Adrenal gland (tissue), 12 donors: ENCODE data around the gene VARS1. TPM values are rescaled to one million over a fixed set of nuclear protein-coding genes. Genes with fewer than 3 reads are reported as not detected.

Experiments
- DNase-seq, 7 donors: peaks; one replicate each; pipeline ENCODE4 v3.0.0-alpha.2; 2019 to 2020
- H3K27ac ChIP-seq, 5 donors: fragments of 200-600 bp; sonication (generic) in 4 of 5; 1 replicate in 3 of 5; 2 replicates in 2 of 5; pipeline versions ENCODE4 v1.5.1 to v1.8.0; 2016 to 2020; ENCODE audit warnings: mild to moderate bottlenecking in 1 of 5
- H3K27me3 ChIP-seq: fragments of 200-600 bp; 2 replicates; pipeline ENCODE4 v1.8.0; 2021
- H3K36me3 ChIP-seq, 2 donors: fragments of 200-600 bp; replicated peaks in 1 of 2; 1 replicate in 1 of 2; 2 replicates in 1 of 2; pipeline versions ENCODE4 v1.5.1 to v1.8.0; 2018 to 2022
- H3K4me1 ChIP-seq, 2 donors: fragments of 200-600 bp; replicated peaks in 1 of 2; 1 replicate in 1 of 2; 2 replicates in 1 of 2; pipeline versions ENCODE4 v1.5.1 to v1.8.0; 2018 to 2021
- H3K4me3 ChIP-seq, 4 donors: fragments of 200-600 bp; sonication (generic) in 3 of 4; one replicate each; pipeline ENCODE4 v1.5.1; 2016 to 2018
- H3K9me3 ChIP-seq, 3 donors: fragments of 200-600 bp; sonication (generic) in 1 of 3; replicated peaks in 1 of 3; 1 replicate in 2 of 3; 2 replicates in 1 of 3; pipeline versions ENCODE4 v1.5.1 to v1.8.0; 2016 to 2021
- POLR2A ChIP-seq, 2 donors: fragments of 450-650 bp; IDR thresholded peaks; one replicate each; pipeline ENCODE4 v1.6.1; 2017; ENCODE audit warnings: antibody characterized with exemption in 2 of 2, mild to moderate bottlenecking in 2 of 2, moderate library complexity in 1 of 2
- WGBS, 4 donors: extraction: QIAGEN DNeasy Blood & Tissue Kit in 2 of 4; methylation state at CpG; one replicate each; pipeline versions ENCODE4 v1.1.5 to v1.1.7; 2013 to 2017; 5-methylcytosine and 5-hydroxymethylcytosine counted together
- intact Hi-C, 2 donors: fragments of 100-400 bp; cut with DNase I; formaldehyde crosslinking; loops; one replicate each; pipeline versions ENCODE4 v1.14.1 to v1.15.0; 2022 to 2023
- polyA plus RNA-seq, 3 donors: library from polyadenylated mRNA; stranded (reverse); fragments of 200-250 nt in 2 of 3; fragments of 350-450 nt in 1 of 3; fragmentation: Illumina TruSeq in 1 of 3; extraction: RNeasy Lipid Tissue Mini Kit (QIAGEN cat#74804) in 1 of 3; gene quantifications; one replicate each; pipeline ENCODE4 v1.2.3, GENCODE V29; 2013 to 2014
- total RNA-seq, 9 donors: library from RNA; depleted of rRNA in 4 of 9; stranded (reverse); fragments of >200 nt in 4 of 9; fragments of 120-200 nt in 1 of 9; fragmentation: NEBNext Ultra II Directional in 1 of 9; extraction: Animal tissue kit (Norgen Biotek cat#: 25700) in 1 of 9; gene quantifications; one replicate each; pipeline versions ENCODE4 v1.1.0 to v1.2.4, GENCODE V29; 2013 to 2023
- TF ChIP-seq, protein P1 (sequence below), 6 experiments: fragments of 450-650 bp in 4 of 6; fragments of 200-600 bp in 2 of 6; sonication (generic) in 1 of 6; IDR thresholded peaks; 1 replicate in 5 of 6; 2 replicates in 1 of 6; pipeline versions ENCODE4 v1.5.1 to v1.8.0; 2016 to 2021; ENCODE audit warnings: antibody characterized with exemption in 6 of 6, mild to moderate bottlenecking in 2 of 6, moderate library complexity in 1 of 6
- donor health status: healthy with polysubstance abuse.
- donor health status: Bipolar disorder and iron deficiency.
- donor health status: DM: yes; HTN: yes; CAD: no.
- donor health status: DM: no; HTN: no; CAD: no.
- donor health status: DM: no; HTN: no; CAD: no.
- donor health status: DM: yes; HTN: yes; CAD: no.

The VARS1 gene
- total and polyA plus RNA-seq, 12 donors = 15.0 to 90.8 (median 57.8) TPM

DNA sequence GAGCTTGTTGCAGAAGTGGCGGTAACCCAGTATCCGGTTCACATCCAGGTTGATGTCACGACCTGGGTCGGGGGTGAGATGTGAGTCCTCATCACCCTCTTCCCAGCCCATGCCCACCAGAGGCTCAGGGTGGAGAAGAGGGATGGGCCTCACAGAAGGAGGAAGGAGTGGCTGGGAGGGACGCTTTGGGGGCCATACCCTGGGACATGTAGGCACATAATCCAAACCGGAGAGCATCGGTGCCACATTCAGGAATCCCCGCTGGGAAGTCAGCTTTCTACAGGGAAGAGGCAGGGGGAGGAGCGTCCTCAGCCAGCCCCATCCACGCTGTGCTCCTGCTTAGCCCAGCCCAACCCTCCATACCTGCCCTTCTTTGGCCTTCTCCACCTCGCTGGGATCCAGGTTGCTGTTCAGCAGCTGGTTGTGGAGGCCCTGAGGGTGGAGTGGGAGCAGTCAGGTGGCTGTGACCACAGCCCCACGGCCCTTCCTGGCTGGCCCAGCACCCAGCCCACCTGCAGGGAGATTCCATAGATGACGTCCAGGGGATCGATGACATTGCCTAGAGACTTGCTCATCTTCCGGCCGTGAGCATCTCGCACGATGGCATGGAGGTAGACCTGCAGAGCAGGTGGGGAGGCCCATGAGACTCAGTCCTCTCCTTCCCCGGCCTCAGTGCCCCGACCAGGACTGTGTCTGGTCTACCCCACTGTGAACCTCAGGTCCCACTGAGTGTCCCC lies 14.9 kb downstream of the VARS1 start:
- WGBS, 4 donors = 89 to 95% (median 93%) methylated on average over 4 to 20 of the region's 20 CpGs
- intact Hi-C loops = no loop called here
- Histone ChIP-seq H3K27ac (no peak overlapping the region), H3K36me3 (peaks cover 0 to 74% of the 10 kb centered on the region in 2 donors), H3K27me3 (no peaks in the 10 kb centered on the region), H3K9me3 (no peaks in the 10 kb centered on the region), H3K4me3 (no peak overlapping the region), H3K4me1 (peaks cover 6 to 8% of the 10 kb centered on the region in 2 donors)
- no peak for DNase-seq
- TF ChIP-seq, protein P1, sequence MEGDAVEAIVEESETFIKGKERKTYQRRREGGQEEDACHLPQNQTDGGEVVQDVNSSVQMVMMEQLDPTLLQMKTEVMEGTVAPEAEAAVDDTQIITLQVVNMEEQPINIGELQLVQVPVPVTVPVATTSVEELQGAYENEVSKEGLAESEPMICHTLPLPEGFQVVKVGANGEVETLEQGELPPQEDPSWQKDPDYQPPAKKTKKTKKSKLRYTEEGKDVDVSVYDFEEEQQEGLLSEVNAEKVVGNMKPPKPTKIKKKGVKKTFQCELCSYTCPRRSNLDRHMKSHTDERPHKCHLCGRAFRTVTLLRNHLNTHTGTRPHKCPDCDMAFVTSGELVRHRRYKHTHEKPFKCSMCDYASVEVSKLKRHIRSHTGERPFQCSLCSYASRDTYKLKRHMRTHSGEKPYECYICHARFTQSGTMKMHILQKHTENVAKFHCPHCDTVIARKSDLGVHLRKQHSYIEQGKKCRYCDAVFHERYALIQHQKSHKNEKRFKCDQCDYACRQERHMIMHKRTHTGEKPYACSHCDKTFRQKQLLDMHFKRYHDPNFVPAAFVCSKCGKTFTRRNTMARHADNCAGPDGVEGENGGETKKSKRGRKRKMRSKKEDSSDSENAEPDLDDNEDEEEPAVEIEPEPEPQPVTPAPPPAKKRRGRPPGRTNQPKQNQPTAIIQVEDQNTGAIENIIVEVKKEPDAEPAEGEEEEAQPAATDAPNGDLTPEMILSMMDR (IDR thresholded peaks at IDR 0.05) = no peak
- TF ChIP-seq POLR2A (IDR thresholded peaks at IDR 0.05) = no peak

DNA sequence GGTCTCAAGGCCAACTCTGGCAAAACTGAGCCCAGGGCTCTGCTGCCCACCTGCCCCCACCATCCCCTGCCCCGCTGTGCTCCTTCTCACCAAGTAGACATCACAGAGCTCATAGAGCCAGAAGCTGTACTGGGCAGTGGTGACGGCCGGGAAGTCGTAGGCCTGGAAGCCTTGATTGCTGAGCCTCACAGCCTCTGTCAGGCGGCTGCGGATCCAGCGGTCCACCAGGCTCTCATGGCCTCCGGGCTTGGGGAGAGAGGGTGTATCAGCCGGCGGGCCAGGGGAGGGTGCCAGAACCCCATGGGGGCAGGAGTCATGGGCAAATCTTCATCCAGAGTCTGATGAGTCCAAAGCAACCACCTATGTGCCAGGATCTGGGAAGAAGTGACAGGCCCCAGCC lies 15.6 kb downstream of the VARS1 start:
- no peak overlapping the region for H3K4me3 ChIP-seq
- H3K36me3 ChIP-seq = peaks cover 0 to 66% of the 10 kb centered on the region in 2 donors
- no peak for DNase-seq
- 91 to 95% (median 94%) methylated on average over 3 to 10 of the region's 10 CpGs; no CpG with 5 or more reads in 1 of the 4 donors for WGBS, 4 donors
- intact Hi-C loops = no loop called here
- H3K27ac ChIP-seq = no peak overlapping the region
- H3K9me3 ChIP-seq = no peaks in the 10 kb centered on the region
- H3K27me3 ChIP-seq = no peaks in the 10 kb centered on the region
- H3K4me1 ChIP-seq = peaks cover 6 to 8% of the 10 kb centered on the region in 2 donors
- TF ChIP-seq POLR2A (IDR thresholded peaks at IDR 0.05) = no peak
- TF ChIP-seq, protein P1 (IDR thresholded peaks at IDR 0.05) = no peak

DNA sequence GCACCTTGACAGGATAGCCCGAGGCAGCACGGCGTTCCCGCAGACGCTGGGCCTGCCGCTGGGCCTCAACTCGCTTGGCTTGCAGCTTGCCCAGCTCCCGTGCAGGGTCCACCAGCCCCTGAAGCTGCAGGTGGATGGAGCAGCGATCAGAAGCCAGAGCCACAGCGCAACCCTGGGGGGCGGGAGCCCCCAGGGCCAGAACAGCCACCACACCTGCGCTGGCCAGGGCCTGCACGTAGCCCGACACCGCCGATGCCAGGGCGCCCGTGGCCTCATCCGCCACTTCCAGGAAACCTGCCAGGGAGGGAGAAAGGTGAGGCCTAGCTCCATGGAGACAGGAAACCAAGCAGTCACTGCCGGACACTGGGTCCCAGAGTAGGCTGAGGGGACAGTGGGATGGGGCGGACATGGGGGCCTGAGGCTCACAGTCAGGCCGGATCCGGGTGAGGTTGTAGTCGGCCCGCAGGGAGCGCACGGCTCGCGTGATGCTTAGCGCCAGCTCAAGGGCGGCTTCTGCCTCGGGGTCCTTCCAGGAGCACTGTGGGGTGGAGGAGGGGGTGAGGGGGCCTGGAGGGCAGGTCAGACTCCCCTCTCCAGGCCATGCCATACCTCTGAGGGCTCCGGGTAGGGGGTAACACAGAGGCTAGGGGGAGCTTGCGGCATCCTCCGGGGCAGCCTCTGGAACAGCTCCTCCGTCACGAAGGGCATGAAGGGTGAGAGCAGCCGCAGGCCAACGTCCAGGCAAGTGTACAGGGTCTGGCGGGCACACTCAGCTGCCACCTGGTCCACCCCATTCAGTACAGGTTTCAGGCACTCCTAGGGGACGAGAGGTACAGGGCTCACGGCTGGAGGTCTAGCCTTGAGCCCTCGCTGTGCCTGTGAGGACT lies 16.3 kb downstream of the VARS1 start:
- DNase-seq = no peak
- Histone ChIP-seq H3K27me3 (no peaks in the 10 kb centered on the region), H3K36me3 (peaks cover 0 to 60% of the 10 kb centered on the region in 2 donors), H3K27ac (no peak overlapping the region), H3K9me3 (no peaks in the 10 kb centered on the region), H3K4me3 (no peak overlapping the region), H3K4me1 (peaks cover 6 to 8% of the 10 kb centered on the region in 2 donors)
- intact Hi-C loops = no loop called here
- WGBS, 4 donors = 83 to 94% (median 93%) methylated on average over 3 to 43 of the region's 43 CpGs
- TF ChIP-seq, protein P1 (IDR thresholded peaks at IDR 0.05) = no peak
- no peak for TF ChIP-seq POLR2A (IDR thresholded peaks at IDR 0.05)

DNA sequence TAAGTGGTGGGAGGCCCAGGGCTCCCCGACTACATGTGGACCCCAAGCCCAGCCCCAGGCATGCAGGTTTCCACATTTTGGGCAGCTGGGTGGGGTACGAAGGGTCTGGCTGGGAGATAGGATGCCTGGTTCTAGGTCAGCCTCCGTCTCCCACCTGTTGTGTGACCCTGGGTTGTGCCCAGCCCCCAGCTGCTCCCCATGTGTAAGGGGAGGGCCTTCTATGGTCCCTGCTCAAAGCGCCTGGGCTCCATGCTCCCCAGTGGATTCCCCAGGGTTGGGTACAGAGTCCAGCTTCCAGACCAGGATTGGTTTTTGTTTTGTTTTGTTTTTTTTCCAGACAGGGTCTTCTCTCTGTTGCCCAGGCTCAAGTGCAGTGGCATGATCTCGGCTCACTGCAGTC lies 17.4 kb downstream of the VARS1 start:
- Histone ChIP-seq H3K4me1 (peaks cover 6 to 8% of the 10 kb centered on the region in 2 donors), H3K36me3 (peaks cover 0 to 49% of the 10 kb centered on the region in 2 donors), H3K27me3 (no peaks in the 10 kb centered on the region), H3K27ac (no peak overlapping the region), H3K9me3 (no peaks in the 10 kb centered on the region), H3K4me3 (no peak overlapping the region)
- intact Hi-C loops = no loop called here
- 91 to 100% (median 96%) methylated on average over 5 of the region's 5 CpGs for WGBS, 4 donors
- DNase-seq = no peak
- TF ChIP-seq POLR2A (IDR thresholded peaks at IDR 0.05) = no peak
- TF ChIP-seq, protein P1 (IDR thresholded peaks at IDR 0.05) = no peak
